Activated CD4-positive, alpha-beta T cell treated with anti-CD3 and anti-CD28 coated beads, Interleukin-2, amount 10 ng/mL, durations not matched to agents 7 days and 5 days (primary cell): ENCODE measurements around the gene SPEF2. TPM values are rescaled to one million over a fixed set of nuclear protein-coding genes. Genes with fewer than 3 reads are reported as not detected.
A peak's percentile ranks its signal among the peaks of the same experiment; 100 is the strongest.
"Not testable (repeated sequence)": the region's sequence is repeated elsewhere in the genome, so short reads cannot be mapped to it uniquely, and the experiment has no call there.

Experiments
- CTCF ChIA-PET: fragments of 350-600 bp; sonication (Branson Sonifier 250); formaldehyde crosslinking; loops from one replicate; lab custom pipeline; 2021; ENCODE audit warnings: antibody characterized with exemption; lab: Charles Lee
- POLR2A ChIA-PET: fragments of 350-600 bp; sonication (Branson Sonifier 250); formaldehyde crosslinking; loops from one replicate; lab custom pipeline; 2021; ENCODE audit warnings: antibody characterized with exemption; lab: Charles Lee
- DNase-seq: peaks from one replicate; pipeline ENCODE4 v3.0.0-alpha.2; 2020
- H3K27ac Mint-ChIP-seq: one replicate; pipeline ENCODE4 v1.8.0; 2021; ENCODE audit warnings: mild to moderate bottlenecking, moderate library complexity, mixed read lengths
- H3K27me3 Mint-ChIP-seq: one replicate; pipeline ENCODE4 v1.8.0; 2021; ENCODE audit warnings: mixed read lengths
- H3K36me3 Mint-ChIP-seq: one replicate; pipeline ENCODE4 v1.8.0; 2021; ENCODE audit warnings: low read depth, mixed read lengths
- H3K4me1 Mint-ChIP-seq: one replicate; pipeline ENCODE4 v1.8.0; 2021; ENCODE audit warnings: mixed read lengths
- H3K4me3 Mint-ChIP-seq: one replicate; pipeline ENCODE4 v1.8.0; 2021; ENCODE audit warnings: mild to moderate bottlenecking, moderate library complexity, mixed read lengths
- H3K9me3 Mint-ChIP-seq: one replicate; pipeline ENCODE4 v1.8.0; 2021; ENCODE audit warnings: mixed read lengths
- total RNA-seq, 2 experiments: library from RNA; stranded (reverse); gene quantifications; one replicate each; pipeline ENCODE4 v1.2.3, GENCODE V29; 2021

Gene SPEF2
- total RNA-seq, 2 experiments from 2014 or later = 5.9 to 9.1 TPM

DNA sequence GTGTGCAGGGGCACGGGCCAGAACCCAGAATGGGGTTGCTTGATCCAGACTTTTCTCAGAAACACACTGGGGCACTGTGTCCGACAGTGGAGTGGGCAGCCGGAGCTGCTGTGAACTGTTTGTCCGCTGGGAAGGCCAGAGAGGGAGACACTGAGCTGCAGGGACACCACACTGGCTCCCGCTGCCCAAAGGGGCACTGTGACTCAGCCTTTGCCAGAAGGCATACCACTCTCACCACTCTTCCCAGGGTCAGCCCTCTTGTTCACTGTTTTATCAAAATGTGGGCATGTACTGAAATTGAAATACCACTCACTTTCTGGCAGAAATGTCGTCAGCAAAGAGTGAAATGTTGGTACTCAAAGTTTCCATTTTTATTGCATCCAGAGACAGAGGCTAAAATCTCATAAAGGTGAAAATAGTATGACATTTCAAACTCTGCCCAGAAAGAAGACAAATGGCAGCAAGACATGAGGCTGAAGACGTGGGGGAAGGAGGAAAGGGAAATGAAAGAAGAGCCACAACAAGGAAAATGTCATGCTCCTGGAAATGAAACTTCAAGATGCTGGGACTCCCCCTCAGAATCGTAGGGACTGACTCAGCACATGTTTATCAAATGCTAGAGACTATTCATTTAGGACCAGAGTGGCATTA is 234.5 kb downstream of the SPEF2 start:
- no peaks in the 10 kb centered on the region for H3K27me3 Mint-ChIP-seq
- H3K36me3 Mint-ChIP-seq = peaks cover 20% of the 10 kb centered on the region
- POLR2A ChIA-PET = interaction anchor here (0.5 to 1.0 kb wide), 4 partner anchors 19 to 72 kb away, joined by 3 to 6 read pairs (median 3); no protein-coding TSS in a partner anchor
- DNase-seq = peak; percentile 55
- peaks cover 11% of the 10 kb centered on the region for H3K9me3 Mint-ChIP-seq
- peak overlapping the region; percentile 98 for H3K27ac Mint-ChIP-seq
- CTCF ChIA-PET = interaction anchor here (0.6 to 2.0 kb wide), 7 partner anchors 18 to 293 kb away, joined by 3 to 4 read pairs (median 3); no protein-coding TSS in a partner anchor
- peaks cover 71% of the 10 kb centered on the region for H3K4me1 Mint-ChIP-seq
- H3K4me3 Mint-ChIP-seq = peak overlapping the region; percentile 78

DNA sequence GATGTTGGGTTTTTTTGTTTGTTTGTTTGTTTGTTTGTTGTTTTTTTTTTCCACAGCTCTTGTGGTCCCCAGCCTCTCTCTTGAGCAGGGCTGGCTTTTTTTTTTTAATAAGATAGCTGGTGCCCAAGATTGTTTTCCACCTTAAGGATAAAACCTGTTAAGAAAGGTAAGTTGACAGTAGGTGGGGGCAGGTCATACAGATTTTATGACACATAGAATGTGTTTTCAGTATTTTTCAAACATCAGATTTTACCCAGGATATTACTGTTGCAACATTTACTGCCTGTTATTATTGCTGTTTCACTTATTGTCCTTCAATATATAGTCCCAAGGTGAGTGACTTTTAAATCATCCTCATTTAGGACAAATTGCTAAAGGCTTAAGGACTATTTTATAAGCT is 235.1 kb downstream of the SPEF2 start:
- Mint-ChIP-seq H3K4me3 (peak overlapping the region; percentile 78), H3K27me3 (no peaks in the 10 kb centered on the region), H3K9me3 (peaks cover 9% of the 10 kb centered on the region), H3K4me1 (peaks cover 71% of the 10 kb centered on the region), H3K27ac (peak overlapping the region; percentile 98), H3K36me3 (peaks cover 23% of the 10 kb centered on the region)
- no peak for DNase-seq
- ChIA-PET CTCF (interaction anchor here (0.6 to 2.0 kb wide), 6 partner anchors 18 to 292 kb away, joined by 3 to 4 read pairs (median 3); no protein-coding TSS in a partner anchor), POLR2A (interaction anchor here (0.6 to 1.0 kb wide), 2 partner anchors 71 to 72 kb away, joined by 3 to 6 read pairs; no protein-coding TSS in a partner anchor)

GRCh38 chr5:35853631-35854030 is 236.0 kb downstream of the SPEF2 start:
- Mint-ChIP-seq H3K36me3 (peaks cover 24% of the 10 kb centered on the region), H3K27me3 (no peaks in the 10 kb centered on the region), H3K9me3 (peaks cover 4% of the 10 kb centered on the region), H3K27ac (peak overlapping the region; percentile 98), H3K4me1 (peaks cover 71% of the 10 kb centered on the region), H3K4me3 (peak overlapping the region; percentile 78)
- peak; percentile 81 for DNase-seq
- ChIA-PET CTCF (interaction anchor here (1.1 to 2.1 kb wide), 4 partner anchors 30 to 66 kb away, joined by 3 to 9 read pairs (median 4); no protein-coding TSS in a partner anchor), POLR2A (interaction anchor here (0.6 to 1.9 kb wide), 3 partner anchors 31 to 73 kb away, joined by 4 to 8 read pairs (median 5); no protein-coding TSS in a partner anchor)

DNA sequence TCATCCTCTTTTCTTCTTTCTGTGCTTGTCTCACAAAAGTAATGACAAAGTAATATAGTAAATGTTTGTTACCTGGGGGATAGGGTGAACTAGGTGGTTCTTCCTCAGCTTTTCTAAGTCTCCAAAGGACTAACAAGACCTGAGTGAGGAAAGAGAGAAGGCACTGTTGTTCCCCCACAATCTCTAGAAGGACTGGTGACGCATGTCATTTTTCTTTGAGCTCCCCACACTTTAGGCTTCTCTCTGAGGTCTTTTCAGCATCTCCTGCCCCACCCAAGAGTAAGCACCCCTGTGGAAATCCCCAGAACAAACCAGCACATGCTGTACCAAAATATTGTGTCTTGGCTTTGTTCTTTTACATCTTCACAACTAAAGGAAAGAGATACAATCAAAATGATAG is 236.6 kb downstream of the SPEF2 start:
- Mint-ChIP-seq H3K9me3 (peaks cover 4% of the 10 kb centered on the region), H3K27me3 (no peaks in the 10 kb centered on the region), H3K36me3 (peaks cover 30% of the 10 kb centered on the region), H3K4me1 (peaks cover 71% of the 10 kb centered on the region), H3K27ac (peak overlapping the region; percentile 98), H3K4me3 (peak overlapping the region; percentile 78)
- peak; percentile 83 for DNase-seq
- ChIA-PET POLR2A (interaction anchor here (0.7 to 1.9 kb wide), 5 partner anchors 28 to 74 kb away, joined by 3 to 8 read pairs (median 5); no protein-coding TSS in a partner anchor), CTCF (interaction anchor here (0.9 to 2.1 kb wide), 5 partner anchors 19 to 67 kb away, joined by 3 to 9 read pairs (median 3); no protein-coding TSS in a partner anchor)

DNA sequence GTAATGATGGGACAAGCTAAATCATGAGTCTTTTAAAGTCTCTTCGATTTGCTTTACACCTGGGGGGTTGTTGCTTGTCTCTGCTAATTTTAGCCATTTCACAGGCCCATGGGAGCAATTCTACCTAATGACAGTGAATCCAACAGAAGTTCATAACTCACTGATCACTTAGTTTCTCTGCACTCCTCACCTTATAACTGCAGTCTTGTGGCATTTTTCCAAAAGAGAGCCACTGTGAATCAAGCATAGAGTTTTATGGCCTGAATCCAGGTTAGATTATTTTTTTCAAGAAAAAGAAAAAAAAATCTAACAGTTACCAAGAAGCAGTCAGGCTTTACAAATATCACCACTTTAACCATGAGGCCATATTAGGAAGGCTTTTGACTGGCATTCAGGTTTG is 237.5 kb downstream of the SPEF2 start:
- peak overlapping the region; percentile 98 for H3K27ac Mint-ChIP-seq
- ChIA-PET CTCF (interaction anchor here (0.9 to 2.1 kb wide), 5 partner anchors 18 to 65 kb away, joined by 3 to 9 read pairs (median 3); no protein-coding TSS in a partner anchor), POLR2A (interaction anchor here (0.9 to 1.9 kb wide), 4 partner anchors 24 to 70 kb away, joined by 3 to 8 read pairs (median 4); no protein-coding TSS in a partner anchor)
- H3K36me3 Mint-ChIP-seq = peaks cover 39% of the 10 kb centered on the region
- peaks cover 4% of the 10 kb centered on the region for H3K9me3 Mint-ChIP-seq
- H3K4me1 Mint-ChIP-seq = peaks cover 70% of the 10 kb centered on the region
- DNase-seq = no peak
- peak overlapping the region; percentile 78 for H3K4me3 Mint-ChIP-seq
- no peaks in the 10 kb centered on the region for H3K27me3 Mint-ChIP-seq

GRCh38 chr5:35856186-35856764 is 238.6 kb downstream of the SPEF2 start:
- ChIA-PET POLR2A (interaction anchor here (1.0 to 1.6 kb wide), 4 partner anchors 25 to 76 kb away, joined by 3 to 7 read pairs (median 5); no protein-coding TSS in a partner anchor), CTCF (interaction anchor here (0.8 to 2.1 kb wide), 6 partner anchors 19 to 71 kb away, joined by 3 to 5 read pairs (median 4); no protein-coding TSS in a partner anchor)
- peak overlapping the region; percentile 88 for H3K4me3 Mint-ChIP-seq
- H3K9me3 Mint-ChIP-seq, DNase-seq, H3K27me3 Mint-ChIP-seq: not testable (repeated sequence)
- peaks cover 67% of the 10 kb centered on the region for H3K4me1 Mint-ChIP-seq
- peaks cover 43% of the 10 kb centered on the region for H3K36me3 Mint-ChIP-seq
- peak overlapping the region; percentile 98 for H3K27ac Mint-ChIP-seq

DNA sequence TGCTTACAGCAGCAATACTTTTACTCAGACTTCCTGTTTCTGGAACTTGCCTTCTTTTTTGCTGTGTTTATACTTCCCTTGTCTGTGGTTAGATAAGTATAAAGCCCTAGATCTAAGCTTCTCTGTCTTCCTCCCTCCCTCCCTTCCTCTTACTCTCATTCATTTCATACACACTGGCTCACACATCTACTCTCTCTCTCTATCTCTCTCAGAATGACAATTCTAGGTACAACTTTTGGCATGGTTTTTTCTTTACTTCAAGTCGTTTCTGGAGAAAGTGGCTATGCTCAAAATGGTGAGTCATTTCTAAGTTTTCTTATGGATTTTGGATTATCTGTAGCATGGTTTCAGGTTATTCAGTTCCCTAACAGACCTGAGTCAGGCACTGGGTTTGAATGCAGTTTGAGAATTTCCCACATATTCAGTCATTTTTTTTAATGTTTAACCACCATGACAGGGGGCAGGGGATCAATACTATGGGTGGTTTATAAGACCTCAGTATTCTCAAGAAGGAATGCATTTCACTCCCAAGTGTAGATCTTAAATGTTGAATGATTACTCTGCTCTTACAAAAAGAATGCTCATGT is 239.2 kb downstream of the SPEF2 start, which contains the start of gene IL7R:
Gene IL7R, plus strand, starts transcription at position 127 of the 587 bp plus-strand sequence. Its CDS starts 87 bp downstream, at position 214.
- ChIA-PET CTCF (interaction anchor here (0.8 to 2.1 kb wide), 6 partner anchors 19 to 70 kb away, joined by 3 to 5 read pairs (median 4); no protein-coding TSS in a partner anchor), POLR2A (interaction anchor here (1.6 kb wide), 2 partner anchors 35 to 76 kb away, joined by 6 to 7 read pairs; no protein-coding TSS in a partner anchor)
- DNase-seq = peak; percentile 42
- H3K9me3 Mint-ChIP-seq = no peaks in the 10 kb centered on the region
- H3K4me3 Mint-ChIP-seq = peak within 1 kb of the TSS; percentile 88
- peaks cover 67% of the 10 kb centered on the region for H3K4me1 Mint-ChIP-seq
- no peaks in the 10 kb centered on the region for H3K27me3 Mint-ChIP-seq
- H3K27ac Mint-ChIP-seq = peak within 1 kb of the TSS; percentile 98
- H3K36me3 Mint-ChIP-seq = peaks cover 49% of the 10 kb centered on the region

DNA sequence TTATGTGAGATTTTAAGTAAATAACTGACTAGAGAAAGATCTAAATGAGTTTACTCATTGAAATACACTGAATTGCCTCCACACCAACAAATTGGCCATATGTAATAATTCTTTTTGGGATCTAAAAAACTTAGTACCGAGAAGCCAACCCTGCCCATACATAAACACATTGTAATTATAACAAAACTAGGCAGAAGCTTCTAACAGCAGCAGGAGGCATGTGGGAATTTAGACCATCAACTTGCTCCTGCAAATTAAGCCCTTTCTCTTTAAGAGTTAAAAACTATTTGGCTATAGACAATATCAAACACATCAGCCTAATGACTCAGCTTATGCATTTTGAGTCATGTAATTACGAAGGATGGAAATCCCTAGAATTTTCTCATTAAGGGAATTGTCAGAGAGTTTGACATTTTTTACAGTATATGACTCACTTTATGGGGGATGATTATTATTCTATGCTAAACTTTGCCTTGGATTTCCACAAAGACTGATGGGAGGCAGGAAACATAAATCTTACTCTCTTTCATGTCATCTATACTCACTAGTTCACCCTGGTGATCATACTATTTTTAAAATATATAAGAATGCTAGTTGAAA is 240.0 kb downstream of the SPEF2 start:
- peaks cover 58% of the 10 kb centered on the region for H3K36me3 Mint-ChIP-seq
- ChIA-PET CTCF (interaction anchor here (1.1 to 2.1 kb wide), 5 partner anchors 18 to 241 kb away, joined by 3 to 5 read pairs (median 4); no protein-coding TSS in a partner anchor), POLR2A (interaction anchor here (1.6 kb wide), 1 partner anchor 77 kb away, joined by 6 read pairs; no protein-coding TSS in a partner anchor)
- no peaks in the 10 kb centered on the region for H3K27me3 Mint-ChIP-seq
- peak overlapping the region; percentile 88 for H3K4me3 Mint-ChIP-seq
- DNase-seq = no peak
- peak overlapping the region; percentile 98 for H3K27ac Mint-ChIP-seq
- H3K4me1 Mint-ChIP-seq = peaks cover 67% of the 10 kb centered on the region
- H3K9me3 Mint-ChIP-seq = no peaks in the 10 kb centered on the region

GRCh38 chr5:35859101-35859661 is 241.5 kb downstream of the SPEF2 start:
- CTCF ChIA-PET = interaction anchor here (0.5 to 1.5 kb wide), 10 partner anchors 11 to 242 kb away, joined by 3 to 4 read pairs (median 3); no protein-coding TSS in a partner anchor
- Mint-ChIP-seq H3K27me3 (no peaks in the 10 kb centered on the region), H3K4me1 (peaks cover 66% of the 10 kb centered on the region), H3K27ac (peak overlapping the region; percentile 89), H3K36me3 (peaks cover 73% of the 10 kb centered on the region), H3K4me3 (peak overlapping the region; percentile 88), H3K9me3 (no peaks in the 10 kb centered on the region)
- POLR2A ChIA-PET = interaction anchor here (0.6 to 1.1 kb wide), 4 partner anchors 23 to 65 kb away, joined by 3 to 8 read pairs (median 4); no protein-coding TSS in a partner anchor
- DNase-seq = peak; percentile 46

DNA sequence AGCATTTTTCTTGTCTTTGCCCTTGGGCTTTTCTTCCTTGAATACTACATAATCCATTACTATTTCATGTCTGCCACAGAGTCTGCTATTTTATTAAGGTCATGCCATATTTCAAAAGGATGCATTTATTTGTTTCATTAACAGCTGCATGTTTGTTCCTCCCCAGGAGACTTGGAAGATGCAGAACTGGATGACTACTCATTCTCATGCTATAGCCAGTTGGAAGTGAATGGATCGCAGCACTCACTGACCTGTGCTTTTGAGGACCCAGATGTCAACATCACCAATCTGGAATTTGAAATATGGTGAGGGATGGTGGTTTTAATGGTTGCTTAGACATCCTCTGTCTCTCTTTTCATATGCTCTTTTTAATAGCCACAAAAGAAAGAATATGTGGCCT is 243.0 kb downstream of the SPEF2 start:
- ChIA-PET CTCF (interaction anchor here (0.7 to 1.9 kb wide), 3 partner anchors 9 to 353 kb away, joined by 3 to 4 read pairs (median 3); no protein-coding TSS in a partner anchor), POLR2A (no interaction called here)
- DNase-seq = no peak
- Mint-ChIP-seq H3K4me3 (peak overlapping the region; percentile 88), H3K4me1 (peaks cover 64% of the 10 kb centered on the region), H3K27ac (peak overlapping the region; percentile 89), H3K27me3 (no peaks in the 10 kb centered on the region), H3K9me3 (peaks cover 8% of the 10 kb centered on the region), H3K36me3 (peaks cover 87% of the 10 kb centered on the region)

GRCh38 chr5:35861718-35862117 is 244.1 kb downstream of the SPEF2 start:
- Mint-ChIP-seq H3K27ac (peak overlapping the region; percentile 89), H3K4me1 (peaks cover 63% of the 10 kb centered on the region), H3K36me3 (peaks cover 92% of the 10 kb centered on the region), H3K9me3 (peaks cover 10% of the 10 kb centered on the region), H3K27me3 (no peaks in the 10 kb centered on the region), H3K4me3 (peak overlapping the region; percentile 88)
- ChIA-PET CTCF (interaction anchor here (1.4 to 2.3 kb wide), 4 partner anchors 11 to 245 kb away, joined by 4 to 10 read pairs (median 4); partner anchors contain the start of gene SPEF2), POLR2A (interaction anchor here (0.7 kb wide), 1 partner anchor 41 kb away, joined by 3 read pairs; no protein-coding TSS in a partner anchor)
- DNase-seq = no peak
